Measurements from ENCODE around the gene MAD1L1.

MAD1L1 gene

DNA sequence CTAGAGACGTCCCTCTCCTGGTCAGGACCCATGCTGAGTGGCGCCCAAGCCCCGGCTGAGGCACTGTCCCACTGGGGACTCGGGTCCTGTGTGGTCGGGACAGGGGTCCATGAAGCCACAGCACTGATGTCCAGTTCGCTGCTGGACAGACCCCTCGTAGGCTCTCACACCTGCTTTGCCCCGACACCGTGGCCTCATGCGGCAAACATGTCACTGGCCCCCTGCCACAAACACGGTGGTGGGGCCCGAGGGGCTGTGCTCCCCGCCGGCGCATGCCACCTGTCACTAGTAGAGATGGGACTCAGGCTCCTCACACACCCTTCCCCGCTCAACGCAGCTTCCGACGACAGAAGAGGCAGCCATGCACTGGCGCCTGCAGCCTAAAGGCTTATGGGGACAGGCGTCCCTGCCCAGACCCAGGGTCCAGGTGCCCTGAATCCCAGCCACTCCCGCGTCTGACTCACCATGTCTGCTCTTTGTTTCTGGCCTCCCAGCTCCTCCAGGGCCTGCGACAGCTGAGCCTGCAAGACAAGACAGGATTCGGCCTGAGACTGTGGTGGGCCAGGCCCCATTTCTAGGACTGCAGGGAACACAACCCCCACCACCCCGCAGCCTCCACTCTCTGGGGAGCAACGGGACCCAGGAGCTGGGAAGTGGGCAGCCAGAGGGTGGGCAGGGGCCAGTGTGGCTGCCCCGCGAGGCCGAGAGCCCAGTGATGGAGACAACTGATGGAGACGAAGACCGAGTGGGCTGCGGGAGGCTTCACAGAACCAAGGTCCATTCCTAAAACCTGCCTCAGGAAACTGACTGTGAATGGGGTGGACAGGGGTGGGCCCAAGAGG is 230.9 kb downstream of the MAD1L1 start:
- no peak overlapping the region for H2AFZ ChIP-seq (ENCODE audit: low read depth, low read length)
- no peak overlapping the region for H2BK15ac ChIP-seq (ENCODE audit: low read depth, poor library complexity, severe bottlenecking)
- H3K27ac ChIP-seq (ENCODE audit: low read length, poor library complexity, severe bottlenecking): no peak overlapping the region
- no peak overlapping the region for H4K8ac ChIP-seq (ENCODE audit: low read length)
- no peak overlapping the region for H3K18ac ChIP-seq (ENCODE audit: low read depth in 1 of 2, low read length in 2 of 2)
- peaks cover 13% of the 10 kb centered on the region for H3K79me1 ChIP-seq (replicated peaks; ENCODE audit: low read length, poor library complexity, severe bottlenecking)
- H3K4me3 ChIP-seq (ENCODE audit: insufficient read depth in 1 of 2, low read depth in 1 of 2, low read length in 2 of 2): no peak overlapping the region
- DNase-seq: no peak
- H4K91ac ChIP-seq (ENCODE audit: low read length): no peak overlapping the region
- H3K14ac ChIP-seq (ENCODE audit: low read length in 2 of 2): no peak overlapping the region
- H2AK5ac ChIP-seq (ENCODE audit: low read length, severe bottlenecking): no peak overlapping the region
- H2BK5ac ChIP-seq (ENCODE audit: low read depth, low read length, poor library complexity, severe bottlenecking): no peak overlapping the region
- H3K27me3 ChIP-seq (ENCODE audit: control insufficient read depth in 1 of 2, insufficient read depth in 1 of 2, low read length in 2 of 2): no peaks in the 10 kb centered on the region
- H3K4ac ChIP-seq (ENCODE audit: low read depth in 1 of 2, low read length in 2 of 2): no peak overlapping the region
- H2BK120ac ChIP-seq (ENCODE audit: low read depth, low read length): no peak overlapping the region
- no peaks in the 10 kb centered on the region for H3K9me3 ChIP-seq (ENCODE audit: control insufficient read depth, low read length)
- no peak overlapping the region for H3K23ac ChIP-seq (ENCODE audit: low read length in 2 of 2)
- H3K36me3 ChIP-seq (ENCODE audit: control insufficient read depth in 1 of 2, insufficient read depth in 2 of 2, low read depth in 1 of 2, low read length in 2 of 2): peaks cover 0 to 56% of the 10 kb centered on the region in 2 experiments
- no peak overlapping the region for H3K4me2 ChIP-seq (ENCODE audit: low read length, poor library complexity, severe bottlenecking)
- H3K9ac ChIP-seq (ENCODE audit: low read length): no peak overlapping the region
- no peak overlapping the region for H2BK12ac ChIP-seq (ENCODE audit: low read length in 2 of 2)
- WGBS: 89% methylated on average over 32 of the region's 33 CpGs
- H3K4me1 ChIP-seq (ENCODE audit: control insufficient read depth, insufficient read depth, low read depth, low read length): peaks cover 5% of the 10 kb centered on the region

DNA sequence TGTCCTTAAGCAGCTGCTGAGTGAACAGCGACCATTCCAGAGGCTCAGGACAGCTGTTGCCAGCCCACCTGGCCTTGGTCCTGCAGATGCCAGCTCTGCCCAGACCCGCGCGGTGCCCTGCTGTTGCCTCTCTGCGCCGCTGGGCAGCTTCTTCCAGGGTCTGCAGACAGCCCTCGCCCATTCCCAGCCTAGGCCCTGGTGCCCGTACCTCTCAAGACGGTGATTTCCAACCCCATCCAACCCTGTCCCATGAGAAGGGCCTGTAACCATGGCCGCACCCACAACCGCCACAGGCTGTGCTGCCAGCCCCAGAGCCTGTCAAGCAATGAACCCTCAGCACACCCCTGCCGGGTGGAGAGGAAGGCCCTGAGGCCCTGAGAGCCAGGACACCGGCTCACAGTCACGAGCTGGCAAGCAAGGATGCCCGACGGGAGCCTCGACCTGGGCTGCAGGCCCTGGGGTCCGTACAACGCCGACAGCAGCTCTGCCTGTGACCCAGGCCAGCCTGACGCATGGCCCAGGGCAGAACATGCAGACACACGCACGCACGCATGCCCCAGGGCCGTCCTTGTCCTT is 231.9 kb downstream of the MAD1L1 start:
- H3K79me1 ChIP-seq (replicated peaks; ENCODE audit: low read length, poor library complexity, severe bottlenecking): peaks cover 13% of the 10 kb centered on the region
- 93% methylated on average over 25 of the region's 25 CpGs for WGBS
- H2BK120ac ChIP-seq (ENCODE audit: low read depth, low read length): no peak overlapping the region
- H3K9me3 ChIP-seq (ENCODE audit: control insufficient read depth, low read length): no peaks in the 10 kb centered on the region
- no peak overlapping the region for H3K18ac ChIP-seq (ENCODE audit: low read depth in 1 of 2, low read length in 2 of 2)
- no peak overlapping the region for H3K27ac ChIP-seq (ENCODE audit: low read length, poor library complexity, severe bottlenecking)
- no peak overlapping the region for H3K9ac ChIP-seq (ENCODE audit: low read length)
- no peak overlapping the region for H2BK15ac ChIP-seq (ENCODE audit: low read depth, poor library complexity, severe bottlenecking)
- H2BK12ac ChIP-seq (ENCODE audit: low read length in 2 of 2): no peak overlapping the region
- peaks cover 0 to 54% of the 10 kb centered on the region in 2 experiments for H3K36me3 ChIP-seq (ENCODE audit: control insufficient read depth in 1 of 2, insufficient read depth in 2 of 2, low read depth in 1 of 2, low read length in 2 of 2)
- no peak overlapping the region for H3K4me2 ChIP-seq (ENCODE audit: low read length, poor library complexity, severe bottlenecking)
- H3K4ac ChIP-seq (ENCODE audit: low read depth in 1 of 2, low read length in 2 of 2): no peak overlapping the region
- no peak overlapping the region for H3K23ac ChIP-seq (ENCODE audit: low read length in 2 of 2)
- H3K4me1 ChIP-seq (ENCODE audit: control insufficient read depth, insufficient read depth, low read depth, low read length): peaks cover 5% of the 10 kb centered on the region
- H4K8ac ChIP-seq (ENCODE audit: low read length): no peak overlapping the region
- no peaks in the 10 kb centered on the region for H3K27me3 ChIP-seq (ENCODE audit: control insufficient read depth in 1 of 2, insufficient read depth in 1 of 2, low read length in 2 of 2)
- no peak overlapping the region for H2AK5ac ChIP-seq (ENCODE audit: low read length, severe bottlenecking)
- H2AFZ ChIP-seq (ENCODE audit: low read depth, low read length): no peak overlapping the region
- H3K14ac ChIP-seq (ENCODE audit: low read length in 2 of 2): peak overlapping the region in 1 of 2 experiments; percentile 76
- no peak overlapping the region for H2BK5ac ChIP-seq (ENCODE audit: low read depth, low read length, poor library complexity, severe bottlenecking)
- no peak for DNase-seq
- no peak overlapping the region for H4K91ac ChIP-seq (ENCODE audit: low read length)
- H3K4me3 ChIP-seq (ENCODE audit: insufficient read depth in 1 of 2, low read depth in 1 of 2, low read length in 2 of 2): no peak overlapping the region

DNA sequence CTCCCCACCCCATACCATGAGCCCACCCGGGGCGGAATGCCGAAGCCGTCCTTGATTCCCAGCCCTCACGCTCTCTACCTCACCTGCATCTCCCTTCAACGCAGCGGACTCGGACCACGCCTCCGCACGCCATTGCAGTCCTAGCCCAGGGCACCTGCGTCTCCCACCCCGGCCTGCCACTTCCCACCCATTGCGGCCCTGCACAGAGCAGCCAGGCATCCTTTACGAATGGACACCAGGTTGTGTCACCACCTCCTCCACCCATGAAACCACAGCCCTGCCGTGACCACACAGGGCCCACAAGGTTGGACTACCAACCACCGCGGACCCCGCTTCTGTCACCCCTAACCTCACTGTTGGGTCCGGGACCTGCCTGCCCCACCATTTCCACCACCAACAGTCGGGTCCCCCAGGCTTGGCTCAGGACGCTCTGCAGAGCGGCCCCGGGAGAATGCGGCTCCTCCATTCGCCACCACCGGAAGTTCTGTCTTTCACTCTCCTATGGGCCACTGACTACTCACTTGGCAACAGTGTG is 232.5 kb downstream of the MAD1L1 start:
- Histone ChIP-seq H2BK15ac (ENCODE audit: low read depth, poor library complexity, severe bottlenecking) (no peak overlapping the region), H3K4me1 (ENCODE audit: control insufficient read depth, insufficient read depth, low read depth, low read length) (peaks cover 5% of the 10 kb centered on the region), H3K9ac (ENCODE audit: low read length) (no peak overlapping the region), H3K4me3 (ENCODE audit: insufficient read depth in 1 of 2, low read depth in 1 of 2, low read length in 2 of 2) (no peak overlapping the region), H3K27ac (ENCODE audit: low read length, poor library complexity, severe bottlenecking) (no peak overlapping the region), H2BK5ac (ENCODE audit: low read depth, low read length, poor library complexity, severe bottlenecking) (no peak overlapping the region), H4K91ac (ENCODE audit: low read length) (no peak overlapping the region), H3K14ac (ENCODE audit: low read length in 2 of 2) (no peak overlapping the region), H3K4ac (ENCODE audit: low read depth in 1 of 2, low read length in 2 of 2) (no peak overlapping the region), H2BK12ac (ENCODE audit: low read length in 2 of 2) (no peak overlapping the region), H2BK120ac (ENCODE audit: low read depth, low read length) (no peak overlapping the region), H2AFZ (ENCODE audit: low read depth, low read length) (no peak overlapping the region), H3K18ac (ENCODE audit: low read depth in 1 of 2, low read length in 2 of 2) (no peak overlapping the region), H2AK5ac (ENCODE audit: low read length, severe bottlenecking) (no peak overlapping the region), H3K79me1 (replicated peaks; ENCODE audit: low read length, poor library complexity, severe bottlenecking) (peaks cover 15% of the 10 kb centered on the region), H3K36me3 (ENCODE audit: control insufficient read depth in 1 of 2, insufficient read depth in 2 of 2, low read depth in 1 of 2, low read length in 2 of 2) (peaks cover 0 to 61% of the 10 kb centered on the region in 2 experiments), H3K27me3 (ENCODE audit: control insufficient read depth in 1 of 2, insufficient read depth in 1 of 2, low read length in 2 of 2) (no peaks in the 10 kb centered on the region), H4K8ac (ENCODE audit: low read length) (no peak overlapping the region), H3K9me3 (ENCODE audit: control insufficient read depth, low read length) (no peaks in the 10 kb centered on the region), H3K23ac (ENCODE audit: low read length in 2 of 2) (no peak overlapping the region), H3K4me2 (ENCODE audit: low read length, poor library complexity, severe bottlenecking) (no peak overlapping the region)
- WGBS: 97% methylated on average over 27 of the region's 27 CpGs
- no peak for DNase-seq

DNA sequence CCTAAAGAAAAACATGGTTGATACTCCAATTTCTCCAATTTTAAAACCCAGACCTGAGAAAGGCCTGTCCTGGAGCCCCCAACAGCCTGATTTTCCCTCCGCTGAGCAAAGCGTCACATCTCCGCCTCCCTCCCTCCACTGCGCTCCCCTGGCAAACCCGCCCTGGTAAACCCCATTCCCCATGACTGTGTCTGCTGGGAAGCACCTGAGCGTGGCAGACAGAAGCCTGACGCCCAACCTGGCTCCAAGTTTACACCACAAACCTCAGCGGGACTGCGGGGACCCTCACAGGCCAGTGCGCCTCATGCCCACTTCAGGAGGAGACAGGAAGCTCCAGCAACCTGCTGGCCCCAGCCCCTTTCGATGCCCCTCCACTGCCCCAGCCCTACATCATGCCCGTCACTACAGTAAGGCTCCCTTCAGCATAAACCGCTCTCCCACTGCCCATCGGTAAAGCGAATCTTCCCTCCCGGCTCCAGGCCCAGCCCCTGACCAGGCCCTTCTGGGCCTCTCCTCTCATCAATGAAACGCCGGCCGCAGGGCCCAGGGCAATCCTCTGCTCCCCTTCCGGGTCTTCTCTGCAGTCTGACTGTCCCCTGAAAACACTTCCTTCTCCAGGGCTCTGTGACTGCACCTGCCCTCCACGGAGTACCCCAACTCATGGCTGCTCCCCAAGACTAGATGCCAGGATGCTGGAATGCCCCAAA is 233.3 kb downstream of the MAD1L1 start:
- H3K4me1 ChIP-seq (ENCODE audit: control insufficient read depth, insufficient read depth, low read depth, low read length): peaks cover 2% of the 10 kb centered on the region
- peaks cover 0 to 56% of the 10 kb centered on the region in 2 experiments for H3K36me3 ChIP-seq (ENCODE audit: control insufficient read depth in 1 of 2, insufficient read depth in 2 of 2, low read depth in 1 of 2, low read length in 2 of 2)
- no peak overlapping the region for H3K14ac ChIP-seq (ENCODE audit: low read length in 2 of 2)
- no peak overlapping the region for H3K4ac ChIP-seq (ENCODE audit: low read depth in 1 of 2, low read length in 2 of 2)
- no peak overlapping the region for H3K9ac ChIP-seq (ENCODE audit: low read length)
- no peak overlapping the region for H4K91ac ChIP-seq (ENCODE audit: low read length)
- H2AK5ac ChIP-seq (ENCODE audit: low read length, severe bottlenecking): no peak overlapping the region
- H2BK15ac ChIP-seq (ENCODE audit: low read depth, poor library complexity, severe bottlenecking): no peak overlapping the region
- H3K4me2 ChIP-seq (ENCODE audit: low read length, poor library complexity, severe bottlenecking): no peak overlapping the region
- no peak overlapping the region for H3K4me3 ChIP-seq (ENCODE audit: insufficient read depth in 1 of 2, low read depth in 1 of 2, low read length in 2 of 2)
- no peak overlapping the region for H2BK12ac ChIP-seq (ENCODE audit: low read length in 2 of 2)
- H3K79me1 ChIP-seq (replicated peaks; ENCODE audit: low read length, poor library complexity, severe bottlenecking): peaks cover 15% of the 10 kb centered on the region
- H3K23ac ChIP-seq (ENCODE audit: low read length in 2 of 2): no peak overlapping the region
- no peak overlapping the region for H3K18ac ChIP-seq (ENCODE audit: low read depth in 1 of 2, low read length in 2 of 2)
- H2AFZ ChIP-seq (ENCODE audit: low read depth, low read length): no peak overlapping the region
- no peak overlapping the region for H4K8ac ChIP-seq (ENCODE audit: low read length)
- 97% methylated on average over 21 of the region's 21 CpGs for WGBS
- H3K9me3 ChIP-seq (ENCODE audit: control insufficient read depth, low read length): no peaks in the 10 kb centered on the region
- no peaks in the 10 kb centered on the region for H3K27me3 ChIP-seq (ENCODE audit: control insufficient read depth in 1 of 2, insufficient read depth in 1 of 2, low read length in 2 of 2)
- DNase-seq: no peak
- no peak overlapping the region for H2BK5ac ChIP-seq (ENCODE audit: low read depth, low read length, poor library complexity, severe bottlenecking)
- no peak overlapping the region for H2BK120ac ChIP-seq (ENCODE audit: low read depth, low read length)
- H3K27ac ChIP-seq (ENCODE audit: low read length, poor library complexity, severe bottlenecking): no peak overlapping the region

All from mesenchymal stem cell (in vitro differentiated cells and primary cell).